GM12873 (cell line): ENCODE measurements around the gene SERGEF.

Source experiments
- CTCF ChIP-seq: IDR thresholded peaks from 2 replicates; pipeline ENCODE4 v1.5.1; 2012; ENCODE audit warnings: low read depth, mild to moderate bottlenecking, moderate library complexity, low read length, control low read depth; ENCODE audit not compliant: insufficient read depth; ENCODE audit errors: missing control alignments

Gene SERGEF

GRCh38 chr11:17985517-17985916 is 27.3 kb downstream of the SERGEF start:
- no peak for TF ChIP-seq CTCF

GRCh38 chr11:17983569-17983968 is 29.3 kb downstream of the SERGEF start:
- no peak for TF ChIP-seq CTCF

- TF ChIP-seq CTCF = peak; percentile 94
These were observed 33.0 kb downstream of the SERGEF start for GRCh38 chr11:17979770-17980371.

GRCh38 chr11:17978553-17979287 is 34.1 kb downstream of the SERGEF start:
- peak; percentile 82 for TF ChIP-seq CTCF

- no peak for TF ChIP-seq CTCF
These were observed 36.2 kb downstream of the SERGEF start for GRCh38 chr11:17976651-17977050.

- no peak for TF ChIP-seq CTCF
These were observed 38.6 kb downstream of the SERGEF start for GRCh38 chr11:17974246-17974645.

GRCh38 chr11:17972987-17973386 is 39.9 kb downstream of the SERGEF start:
- peak; percentile 60 for TF ChIP-seq CTCF
